GF-D8 (cell line): Measurements from ENCODE around the gene COL16A1.
A peak's percentile ranks its signal among the peaks of the same experiment; 100 is the strongest.
"Not testable (repeated sequence)": the region's sequence is repeated elsewhere in the genome, so short reads cannot be mapped to it uniquely, and the experiment has no call there.

Source experiments
- DNase-seq: peaks from one replicate; lab custom pipeline; 2025; lab: John Stamatoyannopoulos, UW

The COL16A1 gene

GRCh38 chr1:31732751-31733289 is 29.0 kb upstream of the COL16A1 start:
- no peak for DNase-seq

DNA sequence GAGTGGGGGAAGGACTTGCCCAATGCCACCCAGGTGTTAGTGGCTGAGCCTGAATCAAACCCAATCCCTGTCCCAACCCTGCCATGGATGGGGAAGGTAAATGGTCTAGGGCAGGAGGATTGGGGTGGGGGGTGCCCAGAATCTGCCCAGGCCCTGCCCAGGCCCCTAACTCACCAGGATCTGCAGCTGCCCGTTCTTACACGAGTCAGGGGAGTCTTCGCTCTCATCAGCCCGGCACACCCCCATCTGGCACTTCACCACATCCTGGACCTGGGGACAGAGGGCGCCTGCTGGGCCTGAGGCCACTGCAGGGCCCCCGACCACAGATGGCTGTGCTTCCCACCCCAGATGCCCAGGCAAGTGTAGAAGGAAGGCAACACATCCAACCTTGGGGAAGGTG is 28.5 kb upstream of the COL16A1 start:
- no peak for DNase-seq

GRCh38 chr1:31731049-31731565 is 27.3 kb upstream of the COL16A1 start:
- DNase-seq: no peak

DNA sequence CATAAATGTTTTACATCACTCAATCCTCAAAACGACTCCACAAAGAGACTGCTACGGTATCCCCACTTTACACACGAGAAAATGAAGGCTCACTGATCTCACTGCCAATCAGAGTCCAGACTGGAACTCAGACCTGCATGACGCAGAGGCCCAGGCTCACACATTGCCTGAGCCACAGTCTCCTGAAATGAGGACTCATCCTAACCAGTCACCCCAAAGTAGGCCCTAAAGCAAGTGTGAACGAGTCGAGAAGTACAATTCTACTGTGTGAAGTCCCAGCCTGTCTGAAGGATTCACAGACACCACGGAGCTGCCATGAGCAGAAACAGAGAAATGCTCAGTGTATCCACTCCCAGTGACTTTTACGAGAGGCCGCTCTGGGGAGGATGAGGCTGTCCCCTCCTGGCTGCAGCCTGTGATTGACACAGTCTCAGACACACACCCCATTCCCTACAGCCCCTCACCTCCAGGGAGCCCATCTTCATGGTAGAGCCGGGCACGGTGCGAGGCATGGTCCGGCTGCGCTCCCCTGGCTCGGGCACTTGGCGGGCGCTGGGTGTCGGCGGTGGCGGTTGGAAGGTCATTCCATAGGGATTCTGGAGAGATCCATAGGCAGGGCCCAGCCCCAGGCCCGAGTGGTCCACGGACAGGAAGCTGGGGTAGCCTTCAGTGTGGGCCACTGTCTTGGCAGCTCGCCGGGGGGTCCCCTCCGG is 26.7 kb upstream of the COL16A1 start:
- no peak for DNase-seq

DNA sequence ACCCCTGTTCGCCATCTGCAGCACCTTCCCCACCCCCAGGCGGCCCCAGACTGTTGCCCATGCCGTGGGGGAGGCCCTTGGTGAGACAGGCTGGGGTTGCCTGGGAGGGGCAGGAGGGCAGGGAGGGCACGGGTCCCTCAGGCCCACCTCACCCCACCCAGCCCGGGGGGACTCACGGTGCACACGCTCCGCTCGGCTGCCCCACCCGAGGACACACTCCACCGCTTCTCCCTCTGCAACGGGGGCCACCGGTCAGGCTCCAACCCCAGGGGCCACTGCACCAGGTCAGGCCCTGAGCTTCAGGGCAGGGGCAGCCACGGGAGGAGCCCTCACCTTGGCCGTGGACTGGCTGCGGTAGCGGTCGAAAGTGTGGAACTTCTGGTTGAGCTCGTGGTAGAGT is 24.0 kb upstream of the COL16A1 start:
- no peak for DNase-seq

DNA sequence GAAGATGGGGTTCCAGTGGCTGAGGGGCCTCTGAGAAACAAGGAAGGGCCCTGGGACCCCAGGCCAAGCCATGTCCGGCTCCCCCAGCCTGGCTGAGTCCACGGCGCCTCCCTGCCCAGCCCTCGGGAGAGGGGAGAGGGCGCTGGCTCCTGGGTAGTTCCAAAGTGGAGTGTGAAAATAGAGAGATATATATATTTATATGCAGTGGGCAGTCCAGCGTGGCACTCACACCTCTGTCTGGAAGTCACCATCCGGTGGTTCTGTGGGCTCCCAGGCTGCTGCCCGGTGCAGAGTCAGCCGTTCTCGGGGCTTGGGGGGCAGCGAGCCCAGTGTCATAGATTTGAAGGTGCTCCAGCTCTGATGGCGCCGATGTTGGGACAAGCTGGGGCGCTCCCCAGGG is 23.4 kb upstream of the COL16A1 start:
- DNase-seq: no peak

DNA sequence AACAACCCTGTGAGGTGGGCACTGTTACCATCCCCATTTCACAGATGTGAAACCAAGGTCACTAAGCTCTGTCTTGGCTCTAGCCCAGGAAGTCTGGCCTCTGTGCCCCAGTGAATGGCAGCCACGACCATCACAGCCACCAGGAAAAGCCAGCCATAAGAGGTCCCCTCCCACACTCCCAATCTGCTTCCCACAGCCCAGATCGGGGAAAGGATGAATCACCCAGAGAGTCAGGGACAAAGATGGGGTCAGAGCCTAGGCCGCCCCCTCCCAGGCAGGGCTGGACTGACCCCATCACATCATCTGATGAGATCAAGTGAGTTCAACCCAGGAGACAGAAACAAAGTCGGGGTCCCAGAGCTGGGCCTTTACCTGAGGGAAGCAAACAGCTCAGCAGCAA is 22.9 kb upstream of the COL16A1 start:
- no peak for DNase-seq

DNA sequence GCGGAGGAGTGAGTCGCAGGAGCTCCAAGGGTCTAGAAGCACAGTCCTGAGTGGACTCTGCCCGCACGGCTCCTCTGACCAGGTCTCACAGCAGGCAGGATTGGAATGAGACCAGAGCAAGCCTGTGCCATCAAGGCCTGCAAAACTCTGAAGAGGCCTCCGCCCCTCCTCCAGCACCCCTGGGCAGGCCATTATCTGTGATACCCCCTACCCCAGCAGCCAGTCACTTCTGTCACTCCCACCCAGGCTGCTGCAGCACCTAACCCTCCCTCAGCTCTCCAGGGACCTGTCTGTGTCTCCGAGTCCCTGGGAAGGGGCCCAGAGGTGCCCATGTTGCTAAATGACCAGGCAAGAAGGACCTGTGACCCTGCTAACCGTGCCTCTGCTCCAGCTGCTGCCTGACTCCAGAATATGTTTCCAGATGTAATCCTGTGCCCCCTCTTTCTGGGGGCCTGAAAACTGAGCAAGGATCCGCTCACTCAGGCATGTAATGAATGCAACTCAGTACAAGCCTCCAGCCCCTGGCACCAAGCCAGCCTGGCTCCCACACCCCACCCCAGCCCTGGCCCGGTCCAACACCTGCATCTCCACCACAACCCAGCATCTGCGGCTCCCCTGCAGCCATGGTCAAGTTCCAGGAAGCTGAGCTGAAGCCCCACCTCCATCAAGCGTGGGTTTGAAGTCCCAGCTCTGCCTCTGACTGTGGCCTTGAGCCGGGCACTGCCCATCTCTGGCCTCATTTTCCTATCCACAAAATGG is 22.1 kb upstream of the COL16A1 start:
- no peak for DNase-seq

GRCh38 chr1:31725134-31725533 is 21.3 kb upstream of the COL16A1 start:
- DNase-seq: no peak

GRCh38 chr1:31723828-31724359 is 20.1 kb upstream of the COL16A1 start:
- no peak for DNase-seq

GRCh38 chr1:31718327-31718897 is 14.6 kb upstream of the COL16A1 start:
- no peak for DNase-seq

- no peak for DNase-seq
Measured at GRCh38 chr1:31717341-31717740, 13.5 kb upstream of the COL16A1 start.

GRCh38 chr1:31715873-31716220 is 12.0 kb upstream of the COL16A1 start:
- DNase-seq: no peak

DNA sequence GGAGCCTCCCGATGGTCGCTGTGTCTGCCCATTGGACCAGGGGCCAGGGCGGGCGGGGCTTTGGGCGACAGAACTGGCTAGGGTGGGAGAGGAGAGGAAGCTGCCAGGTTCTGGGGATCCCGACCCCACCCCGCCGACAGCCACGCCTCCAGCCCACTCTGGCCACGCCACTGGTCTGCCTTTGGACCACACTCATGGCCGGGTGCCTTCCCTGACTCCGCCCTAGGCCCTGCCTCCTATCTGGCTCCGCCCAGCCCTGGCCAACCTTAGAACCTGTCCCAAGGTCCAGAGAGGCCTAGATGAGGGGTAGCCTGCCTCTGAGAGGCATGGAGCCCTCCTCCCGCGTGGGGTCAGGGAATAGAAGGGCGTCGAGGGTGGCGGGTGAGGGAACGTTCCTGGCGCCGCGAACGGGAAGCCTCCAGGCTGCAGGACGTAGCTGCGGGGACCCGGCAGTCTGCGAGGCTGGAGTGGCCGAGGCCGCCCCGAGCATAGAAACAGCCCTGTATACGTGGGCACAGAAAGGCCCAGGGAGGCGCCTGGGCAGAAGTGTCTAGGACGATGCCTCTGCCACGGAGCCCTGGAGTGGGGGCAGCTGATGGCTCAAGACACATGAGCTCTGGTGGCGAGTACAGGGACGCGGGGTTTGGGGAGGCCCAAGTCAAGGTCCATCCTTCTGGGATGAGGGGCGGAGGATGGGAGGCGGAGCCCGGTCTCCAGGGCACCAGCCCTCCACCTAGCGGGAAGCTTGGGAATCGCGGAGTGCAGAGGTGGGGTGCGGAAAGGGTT is 11.5 kb upstream of the COL16A1 start:
- no peak for DNase-seq

GRCh38 chr1:31714442-31715086 is 10.7 kb upstream of the COL16A1 start:
- DNase-seq: no peak

GRCh38 chr1:31712630-31713029 is 8.8 kb upstream of the COL16A1 start:
- DNase-seq: no peak

DNA sequence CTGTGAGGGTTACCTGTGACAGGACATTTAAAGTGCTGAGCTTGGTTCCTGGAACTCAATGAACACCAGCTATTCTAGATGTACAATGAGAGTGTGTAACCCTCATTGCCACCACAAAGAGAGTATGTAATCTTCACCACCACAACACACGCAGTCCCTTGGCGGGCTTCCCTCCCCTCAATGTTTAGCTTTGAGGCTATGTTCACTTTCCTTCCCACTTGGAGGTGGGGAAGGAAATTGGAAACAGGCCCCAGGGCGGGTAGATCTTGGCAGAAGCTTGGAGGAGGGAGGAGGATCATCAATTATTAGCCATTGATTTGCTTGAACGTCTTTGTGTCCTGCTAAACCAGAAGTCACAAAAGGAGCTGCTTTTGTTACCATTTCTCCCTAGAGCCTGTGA is 8.3 kb upstream of the COL16A1 start:
- DNase-seq: no peak

GRCh38 chr1:31708324-31708723 is 4.5 kb upstream of the COL16A1 start:
- DNase-seq: no peak

DNA sequence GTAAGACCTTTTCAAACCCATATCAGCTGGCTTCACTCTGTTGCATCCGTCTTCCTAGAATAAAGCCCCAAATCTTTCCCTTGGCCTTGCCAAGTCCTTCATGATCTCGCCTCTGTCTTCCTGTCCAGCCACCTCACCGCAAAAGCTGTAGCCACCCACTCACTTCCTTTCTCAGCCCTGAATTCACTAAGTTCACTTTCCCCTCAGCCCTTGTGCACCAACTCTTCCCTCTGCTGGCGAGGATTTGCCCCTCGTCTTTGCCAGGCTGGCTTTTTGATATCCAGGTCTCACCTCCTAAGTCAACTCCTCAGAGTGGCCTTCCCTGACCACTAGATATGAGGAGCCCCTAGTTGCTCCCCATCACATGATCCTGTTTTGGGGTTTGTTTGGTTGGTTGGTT is 3.9 kb upstream of the COL16A1 start:
- peak; percentile 1 for DNase-seq

DNA sequence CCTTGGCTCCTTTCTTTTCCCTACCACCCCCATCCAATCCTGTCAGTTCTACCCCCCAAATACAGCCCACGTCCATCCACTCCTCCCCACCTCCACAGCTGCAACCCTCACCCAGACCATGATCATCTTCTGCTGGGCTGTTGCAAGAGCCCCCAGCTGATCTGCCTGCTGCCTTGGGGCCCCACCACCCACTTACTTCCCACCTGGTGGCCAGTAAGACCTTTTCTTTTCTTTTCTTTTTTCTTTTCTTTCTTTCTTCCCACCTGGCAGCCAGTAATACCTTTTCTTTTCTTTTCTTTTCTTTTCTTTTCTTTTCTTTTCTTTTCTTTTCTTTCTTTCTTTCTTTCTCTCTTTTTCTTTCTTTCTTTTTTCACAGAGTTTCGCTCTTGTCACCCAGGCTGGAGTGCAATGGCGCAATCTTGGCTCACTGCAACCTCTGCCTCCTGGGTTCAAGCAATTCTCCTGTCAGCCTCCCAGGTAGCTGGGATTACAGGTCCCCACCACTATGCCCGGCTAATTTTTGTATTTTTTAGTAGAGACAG is 3.3 kb upstream of the COL16A1 start:
- not testable (repeated sequence) for DNase-seq
